Measurements from ENCODE around the gene NPAS1. TPM values are rescaled to one million over a fixed set of nuclear protein-coding genes. Genes with fewer than 3 reads are reported as not detected.

NPAS1 gene
- total and polyA plus RNA-seq, 2 experiments from 2014 or later, result 5.6 to 9.8 TPM

GRCh38 chr19:47028195-47028601 is 8.6 kb downstream of the NPAS1 start:
- no peaks in the 10 kb centered on the region for H3K36me3 ChIP-seq (ENCODE audit: insufficient read depth)
- H3K9me3 Mint-ChIP-seq, result no peaks in the 10 kb centered on the region
- no peak overlapping the region for H3K27ac ChIP-seq (ENCODE audit: low read depth)
- H3K4me2 ChIP-seq, result peak overlapping the region; percentile 84
- no peak overlapping the region for H3K27ac Mint-ChIP-seq
- peak overlapping the region; percentile 38; the same call in 1 of the 3 replicates for H3K4me3 Mint-ChIP-seq
- peaks cover 37% of the 10 kb centered on the region for H3K27me3 Mint-ChIP-seq (ENCODE audit: insufficient read depth, low read depth, poor library complexity)
- H3K4me1 Mint-ChIP-seq, result peaks cover 18% of the 10 kb centered on the region
- H3K27me3 ChIP-seq (ENCODE audit: insufficient read depth), result peaks cover 22% of the 10 kb centered on the region
- H3K4me1 ChIP-seq (ENCODE audit: insufficient read depth), result peaks cover 16% of the 10 kb centered on the region; the same call in 1 of the 2 replicates
- H2AFZ ChIP-seq, result peak overlapping the region; percentile 81; the same call in 1 of the 2 replicates
- no peaks in the 10 kb centered on the region for H4K20me1 ChIP-seq (replicated peaks; ENCODE audit: insufficient read depth)
- H3F3A ChIP-seq (replicated peaks; ENCODE audit: low read depth), result 0 out of 2 replicates have a peak, but pooled peaks cover 5% of the 10 kb centered on the region
- DNase-seq (ENCODE audit: low spot score), result peak; percentile 64
- no peaks in the 10 kb centered on the region; the same call in 2 of the 3 replicates for H3K36me3 Mint-ChIP-seq (ENCODE audit: low read depth)
- no peaks in the 10 kb centered on the region for H3K79me2 ChIP-seq (replicated peaks; ENCODE audit: insufficient read depth)
- peak overlapping the region; percentile 47; the same call in 1 of the 2 replicates for H3K4me3 ChIP-seq
- H3K9me2 ChIP-seq (ENCODE audit: insufficient read depth), result no peaks in the 10 kb centered on the region
- TF ChIP-seq, protein P1, sequence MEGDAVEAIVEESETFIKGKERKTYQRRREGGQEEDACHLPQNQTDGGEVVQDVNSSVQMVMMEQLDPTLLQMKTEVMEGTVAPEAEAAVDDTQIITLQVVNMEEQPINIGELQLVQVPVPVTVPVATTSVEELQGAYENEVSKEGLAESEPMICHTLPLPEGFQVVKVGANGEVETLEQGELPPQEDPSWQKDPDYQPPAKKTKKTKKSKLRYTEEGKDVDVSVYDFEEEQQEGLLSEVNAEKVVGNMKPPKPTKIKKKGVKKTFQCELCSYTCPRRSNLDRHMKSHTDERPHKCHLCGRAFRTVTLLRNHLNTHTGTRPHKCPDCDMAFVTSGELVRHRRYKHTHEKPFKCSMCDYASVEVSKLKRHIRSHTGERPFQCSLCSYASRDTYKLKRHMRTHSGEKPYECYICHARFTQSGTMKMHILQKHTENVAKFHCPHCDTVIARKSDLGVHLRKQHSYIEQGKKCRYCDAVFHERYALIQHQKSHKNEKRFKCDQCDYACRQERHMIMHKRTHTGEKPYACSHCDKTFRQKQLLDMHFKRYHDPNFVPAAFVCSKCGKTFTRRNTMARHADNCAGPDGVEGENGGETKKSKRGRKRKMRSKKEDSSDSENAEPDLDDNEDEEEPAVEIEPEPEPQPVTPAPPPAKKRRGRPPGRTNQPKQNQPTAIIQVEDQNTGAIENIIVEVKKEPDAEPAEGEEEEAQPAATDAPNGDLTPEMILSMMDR (conservative IDR thresholded peaks at IDR 0.05; ENCODE audit: low read depth in 2 of 2), result peak in 1 of 2 experiments; percentile 3; a peak in 1 of 4 replicates
- no peak for TF ChIP-seq STAT1 (IDR thresholded peaks at IDR 0.05; ENCODE audit: unreplicated experiment)
- no peak for TF ChIP-seq NANOG (IDR thresholded peaks at IDR 0.05; ENCODE audit: borderline replicate concordance)
- peak; percentile 53 for ATAC-seq

DNA sequence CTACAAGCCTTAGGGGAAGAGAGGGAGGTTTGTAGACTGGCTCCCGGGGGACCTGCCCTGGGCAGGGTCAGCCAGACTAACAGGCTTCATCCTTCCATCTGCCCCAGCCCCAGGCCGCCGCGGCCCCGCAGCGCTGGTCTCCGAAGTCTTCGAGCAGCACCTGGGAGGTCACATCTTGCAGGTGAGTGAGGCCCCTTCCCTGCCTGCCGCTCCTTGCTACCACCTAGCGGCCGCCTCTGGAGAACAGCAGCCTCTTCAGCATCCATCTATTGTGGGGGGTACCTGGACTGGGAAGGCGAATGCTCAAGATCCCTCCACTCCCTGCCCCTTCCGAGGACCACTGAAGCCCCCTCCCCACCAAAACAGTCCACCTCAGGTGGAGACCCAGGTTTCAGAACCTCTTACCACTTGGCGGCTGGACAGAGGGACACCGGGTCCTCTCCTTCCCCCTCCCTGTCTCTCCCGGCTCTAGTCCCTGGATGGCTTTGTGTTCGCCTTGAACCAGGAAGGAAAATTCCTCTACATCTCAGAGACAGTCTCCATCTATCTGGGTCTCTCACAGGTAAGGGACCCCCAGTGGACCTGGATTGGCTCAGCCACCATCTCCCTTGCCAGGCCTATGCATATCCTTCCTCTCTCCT is 12.7 kb downstream of the NPAS1 start:
- DNase-seq (ENCODE audit: low spot score), result peak; percentile 94
- ATAC-seq, result peak; percentile 79

More for the DNA sequence above, 12.7 kb downstream of the NPAS1 start:
- peak overlapping the region; percentile 68 for H3K4me2 ChIP-seq
- 0 out of 2 replicates have a peak, but pooled peaks cover 5% of the 10 kb centered on the region for H3F3A ChIP-seq (replicated peaks; ENCODE audit: low read depth)
- no peak overlapping the region for H3K27ac ChIP-seq (ENCODE audit: low read depth)
- H3K4me1 ChIP-seq (ENCODE audit: insufficient read depth), result peaks cover 20% of the 10 kb centered on the region
- H3K79me2 ChIP-seq (replicated peaks; ENCODE audit: insufficient read depth), result no peaks in the 10 kb centered on the region
- H3K27me3 Mint-ChIP-seq (ENCODE audit: insufficient read depth, low read depth, poor library complexity), result peaks cover 32% of the 10 kb centered on the region
- H3K9me3 Mint-ChIP-seq, result no peaks in the 10 kb centered on the region
- 0 out of 3 replicates have a peak overlapping the region, but pooled peaks have one; percentile 17 for H3K4me3 Mint-ChIP-seq
- H4K20me1 ChIP-seq (replicated peaks; ENCODE audit: insufficient read depth), result no peaks in the 10 kb centered on the region
- peaks cover 29% of the 10 kb centered on the region for H3K4me1 Mint-ChIP-seq
- no peak overlapping the region for H3K27ac Mint-ChIP-seq
- no peak for TF ChIP-seq POLR2AphosphoS5 (IDR thresholded peaks at IDR 0.05; ENCODE audit: low read depth)
- TF ChIP-seq, protein P1 (conservative IDR thresholded peaks at IDR 0.05; ENCODE audit: low read depth in 2 of 2), result peak; percentile 76 to 95
- H3K36me3 ChIP-seq (ENCODE audit: insufficient read depth), result no peaks in the 10 kb centered on the region
- H3K27me3 ChIP-seq (ENCODE audit: insufficient read depth), result peaks cover 7% of the 10 kb centered on the region; the same call in 1 of the 2 replicates
- H3K4me3 ChIP-seq, result peak overlapping the region; percentile 41; the same call in 1 of the 2 replicates
- H3K36me3 Mint-ChIP-seq (ENCODE audit: low read depth), result no peaks in the 10 kb centered on the region; the same call in 2 of the 3 replicates
- H2AFZ ChIP-seq, result no peak overlapping the region
- no peaks in the 10 kb centered on the region for H3K9me2 ChIP-seq (ENCODE audit: insufficient read depth)

All from GM23338 (cell line).